ENCODE measurements around the gene CBFA2T3.

The CBFA2T3 gene

GRCh38 chr16:88974916-88975215 is 2.1 kb downstream of the CBFA2T3 start:
- no peak for DNase-seq

GRCh38 chr16:88974080-88974915 is 2.7 kb downstream of the CBFA2T3 start:
- no peak for DNase-seq

- no peak for DNase-seq
Measured at GRCh38 chr16:88973415-88974050, 3.5 kb downstream of the CBFA2T3 start.

GRCh38 chr16:88973007-88973410 is 4.0 kb downstream of the CBFA2T3 start:
- no peak for DNase-seq

- DNase-seq, result no peak
Measured at GRCh38 chr16:88972349-88972748, 4.7 kb downstream of the CBFA2T3 start.

GRCh38 chr16:88971371-88972097 is 5.5 kb downstream of the CBFA2T3 start:
- DNase-seq, result no peak

- DNase-seq, result no peak
Measured at GRCh38 chr16:88970539-88971065, 6.4 kb downstream of the CBFA2T3 start.

GRCh38 chr16:88970050-88970449 is 7.0 kb downstream of the CBFA2T3 start:
- DNase-seq, result no peak

GRCh38 chr16:88969361-88969831 is 7.6 kb downstream of the CBFA2T3 start:
- DNase-seq, result no peak

- no peak for DNase-seq
Measured at GRCh38 chr16:88968589-88969280, 8.3 kb downstream of the CBFA2T3 start.

GRCh38 chr16:88967830-88968588 is 9.0 kb downstream of the CBFA2T3 start:
- DNase-seq, result no peak

GRCh38 chr16:88966986-88967829 is 9.8 kb downstream of the CBFA2T3 start:
- no peak for DNase-seq

- DNase-seq, result no peak
Measured at GRCh38 chr16:88965826-88966480, 11.1 kb downstream of the CBFA2T3 start.

GRCh38 chr16:88965411-88965810 is 11.6 kb downstream of the CBFA2T3 start:
- DNase-seq, result no peak

- DNase-seq, result no peak
Measured at GRCh38 chr16:88964636-88965035, 12.4 kb downstream of the CBFA2T3 start.

- no peak for DNase-seq
Measured at GRCh38 chr16:88963583-88963982, 13.4 kb downstream of the CBFA2T3 start.

- no peak for DNase-seq
Measured at GRCh38 chr16:88962478-88963152, 14.4 kb downstream of the CBFA2T3 start.

- DNase-seq, result no peak
Measured at GRCh38 chr16:88961011-88961410, 16.0 kb downstream of the CBFA2T3 start.

- DNase-seq, result no peak
Measured at GRCh38 chr16:88960516-88960915, 16.5 kb downstream of the CBFA2T3 start.

- no peak for DNase-seq
Measured at GRCh38 chr16:88959022-88959421, 18.0 kb downstream of the CBFA2T3 start.
